Stimulated activated CD8-positive, alpha-beta memory T cell treated with anti-CD3 and anti-CD28 coated beads, Interleukin-12 subunit alpha, Interleukin-12 subunit beta, amount 100 ng/mL, for 24 hours (primary cell): ENCODE measurements around the gene MEIOSIN.
"Not testable (repeated sequence)": the region's sequence is repeated elsewhere in the genome, so short reads cannot be mapped to it uniquely, and the experiment has no call there.

Experiments
- DNase-seq: peaks from one replicate; pipeline ENCODE4 v3.0.0-alpha.2; 2020; ENCODE audit errors: extremely low read depth

The MEIOSIN gene

DNA sequence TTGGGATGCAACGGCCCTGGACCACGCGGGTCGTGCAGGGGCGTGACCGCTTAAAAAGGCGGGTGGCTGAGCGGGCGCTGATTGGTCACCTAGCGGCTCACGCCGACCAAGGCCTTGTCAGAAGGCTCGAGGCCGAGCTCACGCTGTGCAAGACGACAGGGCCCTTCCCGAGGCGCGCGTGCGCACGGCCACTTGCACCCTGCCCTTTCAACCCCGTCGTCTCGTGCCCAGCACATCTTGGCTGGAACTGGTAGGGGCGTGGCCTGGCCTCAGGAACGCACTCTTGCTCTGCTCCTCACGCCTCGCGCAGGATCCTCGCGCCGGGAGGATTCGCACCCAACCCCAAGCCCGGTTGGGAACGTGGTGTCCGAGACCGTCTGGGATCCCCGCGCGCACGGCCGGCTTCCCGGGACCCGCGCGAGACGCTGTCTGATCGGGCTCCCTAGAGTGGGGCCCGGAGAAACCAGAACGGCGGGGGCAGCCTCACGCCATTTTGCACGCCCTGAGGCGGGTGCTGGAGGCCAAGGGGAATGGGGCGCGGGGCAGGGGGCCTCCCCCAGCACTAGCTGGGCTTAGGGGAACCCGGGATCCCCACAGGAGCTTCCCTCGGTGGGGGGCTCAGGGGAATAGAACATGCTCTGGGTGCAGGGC, at the start of gene MEIOSIN:
TSS of gene MEIOSIN (plus strand) at position 280 of the 651 bp plus-strand sequence. CDS start 1,938 bp downstream, outside the sequence.
- DNase-seq = no peak

GRCh38 chr19:45685045-45685444, 48.2 kb upstream of the MEIOSIN start:
- not testable (repeated sequence) for DNase-seq

DNA sequence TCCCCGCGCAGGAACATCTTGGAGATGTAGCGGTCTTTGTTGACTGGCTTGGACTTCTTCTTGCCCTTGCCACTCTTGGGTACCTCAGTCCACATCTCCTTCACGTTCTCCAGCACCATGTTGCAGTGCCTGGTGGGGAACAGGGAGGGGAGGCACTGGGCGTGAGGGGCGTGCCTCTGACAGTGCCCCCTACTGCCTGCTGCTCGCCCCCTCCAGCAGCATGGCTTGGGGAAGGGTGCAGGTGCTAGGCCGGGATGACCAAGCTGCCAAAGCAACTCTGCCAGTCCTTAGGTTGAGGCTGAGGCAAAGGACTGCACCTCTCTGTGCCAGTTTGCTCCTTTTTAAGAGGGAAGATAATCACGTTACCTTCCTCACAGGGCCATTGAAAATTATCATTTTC, 45.6 kb upstream of the MEIOSIN start:
- no peak for DNase-seq

GRCh38 chr19:45691516-45692186, 41.6 kb upstream of the MEIOSIN start, which contains the start of gene SNRPD2:
Gene SNRPD2, minus strand, starts transcription at chr19:45691953. Its CDS starts 65 bp downstream, at chr19:45691888.
- DNase-seq = peak; percentile 80

DNA sequence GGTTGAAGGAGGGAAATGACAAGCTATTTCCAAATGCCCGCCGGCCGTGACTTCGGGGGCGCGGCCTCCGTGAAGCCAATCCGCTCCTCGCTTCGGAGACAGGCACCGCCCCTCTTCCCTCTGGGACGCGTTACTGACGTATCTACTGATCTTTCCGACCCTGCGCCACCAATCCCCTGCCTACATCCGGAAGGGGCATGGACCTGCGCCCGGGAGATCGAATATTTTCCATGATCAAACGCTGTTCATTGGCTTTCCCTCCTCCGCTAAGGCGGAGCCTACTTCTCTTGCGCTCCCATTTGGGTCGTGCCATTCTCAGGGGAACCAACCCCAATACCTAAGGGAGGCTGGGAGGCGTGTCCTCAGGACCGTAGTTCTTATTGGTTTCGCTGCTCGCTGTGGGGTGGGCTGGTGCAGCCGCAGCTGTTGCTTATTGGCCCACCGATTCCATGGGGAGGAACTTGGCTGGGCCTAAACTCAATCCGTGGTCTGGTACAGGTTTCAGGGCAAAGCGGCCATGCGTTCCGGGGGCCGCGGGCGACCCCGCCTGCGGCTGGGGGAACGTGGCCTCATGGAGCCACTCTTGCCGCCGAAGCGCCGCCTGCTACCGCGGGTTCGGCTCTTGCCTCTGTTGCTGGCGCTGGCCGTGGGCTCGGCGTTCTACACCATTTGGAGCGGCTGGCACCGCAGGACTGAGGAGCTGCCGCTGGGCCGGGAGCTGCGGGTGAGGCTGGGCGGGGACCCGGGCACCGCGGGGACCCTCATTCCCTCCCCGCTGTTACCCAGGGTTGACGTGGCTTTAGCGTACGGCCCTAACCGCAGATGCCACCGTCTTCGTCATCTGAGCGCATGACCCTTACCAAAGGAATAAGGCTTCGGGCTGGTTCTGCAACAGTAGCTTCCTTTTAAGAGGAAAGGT, 40.8 kb upstream of the MEIOSIN start, which contains the start of gene QPCTL:
TSS of gene QPCTL (plus strand) at position 480 of the 919 bp plus-strand sequence. CDS start at position 518, 38 bp downstream.
- DNase-seq = peak; percentile 95

GRCh38 chr19:45693106-45693788, 40.0 kb upstream of the MEIOSIN start:
- DNase-seq = no peak

DNA sequence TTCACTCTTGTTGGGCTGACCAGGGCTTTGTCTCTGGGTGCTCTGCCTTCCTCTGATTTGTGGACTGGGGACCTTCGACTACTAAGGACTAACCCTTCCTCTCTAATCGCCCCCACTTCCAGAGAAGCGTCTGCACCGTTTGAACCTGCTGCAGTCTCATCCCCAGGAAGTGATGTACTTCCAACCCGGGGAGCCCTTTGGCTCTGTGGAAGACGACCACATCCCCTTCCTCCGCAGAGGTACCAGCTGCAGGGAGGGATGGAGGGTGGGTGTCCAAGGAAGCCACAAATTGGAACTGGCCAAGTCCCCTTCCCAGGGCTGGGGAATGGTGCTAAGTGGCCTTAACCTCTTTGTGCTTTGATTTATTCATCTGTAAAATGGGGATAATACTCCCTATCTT, 31.6 kb upstream of the MEIOSIN start:
- no peak for DNase-seq

DNA sequence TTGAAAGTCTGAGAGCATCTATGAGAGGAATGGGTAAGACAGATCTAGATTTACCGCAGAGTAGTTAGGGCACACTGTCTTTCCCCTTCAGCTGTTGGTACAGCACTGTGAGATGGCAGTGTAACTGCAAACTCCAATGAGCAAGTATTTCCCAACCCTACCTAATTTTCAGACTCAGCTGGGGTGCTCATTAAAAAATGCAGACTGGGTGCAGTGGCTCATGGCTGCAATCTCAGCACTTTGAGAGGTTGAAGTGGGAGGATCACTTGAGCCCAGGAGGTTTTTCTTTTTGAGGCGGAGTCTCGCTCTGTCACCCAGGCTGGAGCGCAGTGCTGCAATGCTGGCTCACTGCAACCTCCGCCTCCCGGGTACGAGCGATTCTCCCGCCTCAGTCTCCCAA, 28.1 kb upstream of the MEIOSIN start:
- DNase-seq = no peak

DNA sequence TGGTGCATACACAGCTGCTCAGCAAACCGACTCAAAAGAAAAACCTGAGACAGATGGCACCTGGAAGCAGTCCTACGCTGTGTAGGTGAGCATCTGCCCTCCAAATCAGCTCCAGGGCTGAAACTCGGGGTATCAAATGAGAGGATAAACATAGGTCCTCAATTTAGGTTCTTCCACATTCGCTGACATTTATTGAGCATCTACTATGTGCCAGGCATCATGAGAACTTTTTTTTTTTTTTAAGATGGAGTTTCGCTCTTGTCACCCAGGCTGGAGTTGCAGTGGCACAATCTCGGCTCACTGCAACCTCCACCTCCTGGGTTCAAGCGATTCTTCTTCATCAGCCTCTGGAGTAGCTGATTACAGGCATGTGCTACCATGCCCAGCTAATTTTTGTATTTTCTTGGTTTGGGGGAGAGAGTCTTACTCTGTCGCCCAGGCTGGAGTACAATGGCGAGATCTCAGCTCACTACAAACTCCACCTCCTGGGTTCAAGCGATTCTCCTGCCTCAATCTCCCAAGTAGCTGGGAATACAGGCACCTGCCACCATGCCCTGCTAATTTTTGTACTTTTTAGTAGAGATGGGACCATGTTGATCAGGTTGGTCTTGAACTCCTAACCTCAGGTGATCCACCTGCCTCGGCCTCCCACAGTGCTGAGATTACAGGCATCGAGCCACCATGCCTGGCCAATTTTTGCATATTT, 27.4 kb upstream of the MEIOSIN start:
- no peak for DNase-seq

DNA sequence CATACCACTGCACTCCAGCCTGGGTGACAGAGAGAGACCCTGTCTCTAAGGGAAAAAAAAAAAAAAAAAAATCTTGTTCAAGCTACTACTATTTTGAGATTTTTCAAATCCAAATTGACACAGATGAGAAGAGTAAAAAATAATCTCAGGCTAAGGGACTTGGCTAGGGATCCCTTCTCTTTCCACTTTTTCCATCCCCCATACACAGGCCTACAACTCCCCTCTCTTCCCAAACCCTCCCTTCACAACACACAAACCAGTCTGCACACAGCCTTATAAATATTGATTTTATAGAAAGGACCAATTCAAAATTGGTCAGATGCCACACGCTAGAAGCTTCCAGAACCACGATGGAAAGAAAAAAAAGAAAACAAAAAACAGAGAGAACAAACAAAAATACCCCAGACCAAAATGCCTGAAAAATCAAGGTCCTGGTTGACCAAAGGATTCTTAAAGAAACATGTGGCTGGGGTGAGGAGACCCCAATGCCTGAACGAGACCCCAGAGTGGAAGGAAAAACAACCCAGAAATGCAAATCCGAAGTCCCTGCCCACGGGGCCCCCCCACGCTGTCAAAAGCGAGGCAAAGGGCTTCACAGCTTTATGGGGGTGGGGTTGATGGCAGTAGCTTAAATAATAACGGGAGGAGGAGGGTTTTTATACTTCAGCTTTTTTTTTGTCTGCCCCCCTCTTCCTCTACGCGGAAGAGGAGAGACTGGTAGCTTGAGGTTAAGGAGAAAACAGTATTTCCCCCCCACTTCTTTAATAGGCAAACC, 22.7 kb upstream of the MEIOSIN start:
- DNase-seq = no peak

DNA sequence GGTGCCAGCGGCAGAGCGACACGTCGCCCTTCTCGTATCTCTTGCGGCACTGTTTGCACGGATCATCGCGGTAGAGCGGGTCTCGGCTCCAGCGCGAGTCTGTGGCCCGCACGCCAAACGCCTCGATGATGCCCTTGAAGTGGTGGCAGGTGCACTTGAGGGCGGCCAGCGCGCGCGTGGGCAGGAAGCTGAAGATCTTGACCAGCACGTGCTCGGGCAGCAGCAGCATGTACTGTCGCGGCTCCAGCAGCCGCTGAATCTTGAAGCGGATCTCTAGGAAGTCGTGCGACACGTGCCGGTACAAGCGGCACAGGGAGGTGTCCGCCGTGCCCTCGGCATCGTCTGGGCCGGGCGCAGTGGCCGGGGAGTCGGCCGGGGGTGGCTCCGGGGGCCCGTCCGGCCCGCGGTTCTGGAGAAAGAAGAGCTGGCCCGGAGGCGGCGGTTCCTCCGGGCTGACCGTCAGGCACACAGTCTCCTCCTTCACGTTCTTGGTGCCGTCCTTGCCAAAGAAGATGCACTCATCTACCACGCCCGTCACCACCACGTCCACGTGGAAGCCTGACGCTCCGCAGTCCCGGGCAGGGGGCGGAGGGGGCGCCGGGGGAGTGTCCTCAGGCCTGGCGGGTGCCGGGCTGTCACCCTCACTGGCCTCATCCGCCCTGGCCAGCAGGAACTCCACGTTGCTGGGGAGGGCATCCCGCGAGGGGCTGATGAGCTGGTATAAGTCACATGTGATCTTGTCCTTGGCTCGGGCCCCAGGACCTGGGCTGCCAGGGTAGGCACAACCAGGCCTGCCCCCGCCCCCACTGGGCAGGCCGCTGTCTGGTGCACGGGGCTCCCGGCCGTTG, 21.2 kb upstream of the MEIOSIN start:
- DNase-seq = no peak

- DNase-seq = no peak
Measured at GRCh38 chr19:45712699-45713067, 20.6 kb upstream of the MEIOSIN start.

DNA sequence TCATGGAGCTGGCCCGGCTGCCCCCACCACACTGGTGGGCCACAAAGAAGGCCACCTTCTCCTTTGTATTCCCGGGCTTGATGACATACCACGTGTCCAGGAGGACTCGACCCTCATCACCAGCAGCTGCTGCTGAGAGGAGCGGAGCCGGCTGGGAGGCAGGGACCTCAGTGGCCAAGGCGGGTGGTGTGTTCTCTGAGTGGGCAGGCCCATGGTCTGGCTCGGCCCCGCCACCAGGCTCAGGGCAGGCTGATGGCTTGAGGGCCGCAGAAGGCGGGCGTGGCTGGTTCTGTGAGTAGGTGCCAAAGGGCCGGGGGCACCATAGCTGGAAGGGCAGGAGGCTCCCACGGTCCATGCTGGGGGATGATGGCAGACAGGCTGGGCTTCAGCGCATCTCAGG, 20.1 kb upstream of the MEIOSIN start:
- no peak for DNase-seq

GRCh38 chr19:45715139-45715538, 18.1 kb upstream of the MEIOSIN start:
- DNase-seq = no peak

GRCh38 chr19:45716359-45717130, 16.7 kb upstream of the MEIOSIN start:
- no peak for DNase-seq

- peak; percentile 96 for DNase-seq
Measured at GRCh38 chr19:45717131-45717982, 15.9 kb upstream of the MEIOSIN start.

GRCh38 chr19:45717983-45718650, 15.1 kb upstream of the MEIOSIN start:
- DNase-seq = no peak
